Endothelial cell (in vitro differentiated cells): ENCODE data around the gene POC1A. TPM values are rescaled to one million over a fixed set of nuclear protein-coding genes. Genes with fewer than 3 reads are reported as not detected.

Experiments
- DNase-seq: peaks from one replicate; pipeline ENCODE4 v3.0.0; 2021; ENCODE audit warnings: low spot score
- H3K27ac Mint-ChIP-seq: one replicate; pipeline ENCODE4 v1.8.0; 2021; ENCODE audit warnings: mixed read lengths, inconsistent platforms; ENCODE audit not compliant: unreplicated experiment
- H3K27me3 Mint-ChIP-seq: one replicate; pipeline ENCODE4 v1.8.0; 2021; ENCODE audit warnings: mild to moderate bottlenecking, moderate library complexity, mixed read lengths, inconsistent platforms; ENCODE audit not compliant: unreplicated experiment
- H3K36me3 Mint-ChIP-seq: one replicate; pipeline ENCODE4 v1.8.0; 2021; ENCODE audit warnings: mild to moderate bottlenecking, low read depth, mixed read lengths, inconsistent platforms; ENCODE audit not compliant: unreplicated experiment
- H3K4me1 Mint-ChIP-seq: one replicate; pipeline ENCODE4 v1.8.0; 2021; ENCODE audit warnings: mild to moderate bottlenecking, mixed read lengths, inconsistent platforms; ENCODE audit not compliant: unreplicated experiment
- H3K4me3 Mint-ChIP-seq: one replicate; pipeline ENCODE4 v1.8.0; 2021; ENCODE audit warnings: mild to moderate bottlenecking, mixed read lengths, inconsistent platforms; ENCODE audit not compliant: unreplicated experiment
- H3K9me3 Mint-ChIP-seq: one replicate; pipeline ENCODE4 v1.8.0; 2021; ENCODE audit warnings: mixed read lengths, inconsistent platforms; ENCODE audit not compliant: unreplicated experiment
- total RNA-seq: library from RNA; stranded (reverse); fragmentation: NEBNext Ultra II Directional; extraction: Animal tissue kit (Norgen Biotek cat#: 25700); gene quantifications from one replicate; pipeline ENCODE4 v1.2.1, GENCODE V29; 2021; ENCODE audit not compliant: unreplicated experiment
- TF ChIP-seq, protein P1 (sequence below): fragments of 200-600 bp; sonication (generic); IDR thresholded peaks from one replicate; pipeline ENCODE4 v1.5.0; 2021; ENCODE audit warnings: antibody characterized with exemption; ENCODE audit not compliant: unreplicated experiment

POC1A gene
- total RNA-seq, 1 donor from 2014 or later = 7.5 TPM

DNA sequence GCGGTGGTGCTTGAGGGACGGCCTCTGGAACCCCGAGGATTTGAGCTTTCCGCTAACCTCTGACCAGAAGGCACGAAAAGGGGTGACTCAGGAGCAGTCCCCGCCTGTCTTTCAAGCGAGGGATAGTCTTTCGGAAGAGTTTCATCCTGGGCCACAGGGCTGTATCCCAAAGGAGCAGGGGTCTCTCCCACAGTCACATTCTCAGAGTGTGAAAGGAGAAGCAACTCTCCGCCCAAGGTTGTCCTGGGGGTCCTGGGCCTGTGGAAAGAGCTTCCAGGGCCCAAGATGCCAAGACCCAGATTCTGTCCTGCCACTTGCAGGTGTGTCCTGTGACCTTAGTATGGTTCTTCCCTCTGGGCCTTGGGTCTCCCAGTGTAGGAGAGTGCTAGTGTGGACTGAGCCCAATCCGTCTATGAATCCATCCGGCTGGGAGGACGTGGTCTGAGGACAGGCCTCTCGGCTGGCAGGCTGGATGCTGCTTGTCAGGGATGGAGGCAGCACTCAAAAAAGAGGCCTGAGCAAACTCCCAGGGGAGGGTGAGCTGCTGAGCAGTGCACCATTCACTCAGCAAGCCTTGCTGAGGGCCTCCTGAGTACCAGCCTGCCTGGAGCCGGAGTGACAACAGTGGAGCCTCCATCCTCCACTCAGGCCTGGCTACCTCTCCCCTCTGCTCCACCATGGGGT, 96.3 kb downstream of the POC1A start:
- Mint-ChIP-seq H3K4me1 (peaks cover 18% of the 10 kb centered on the region), H3K27ac (no peak overlapping the region), H3K4me3 (peak overlapping the region; percentile 65), H3K27me3 (peaks cover 14% of the 10 kb centered on the region), H3K36me3 (peaks cover 5% of the 10 kb centered on the region), H3K9me3 (no peaks in the 10 kb centered on the region)
- TF ChIP-seq, protein P1, sequence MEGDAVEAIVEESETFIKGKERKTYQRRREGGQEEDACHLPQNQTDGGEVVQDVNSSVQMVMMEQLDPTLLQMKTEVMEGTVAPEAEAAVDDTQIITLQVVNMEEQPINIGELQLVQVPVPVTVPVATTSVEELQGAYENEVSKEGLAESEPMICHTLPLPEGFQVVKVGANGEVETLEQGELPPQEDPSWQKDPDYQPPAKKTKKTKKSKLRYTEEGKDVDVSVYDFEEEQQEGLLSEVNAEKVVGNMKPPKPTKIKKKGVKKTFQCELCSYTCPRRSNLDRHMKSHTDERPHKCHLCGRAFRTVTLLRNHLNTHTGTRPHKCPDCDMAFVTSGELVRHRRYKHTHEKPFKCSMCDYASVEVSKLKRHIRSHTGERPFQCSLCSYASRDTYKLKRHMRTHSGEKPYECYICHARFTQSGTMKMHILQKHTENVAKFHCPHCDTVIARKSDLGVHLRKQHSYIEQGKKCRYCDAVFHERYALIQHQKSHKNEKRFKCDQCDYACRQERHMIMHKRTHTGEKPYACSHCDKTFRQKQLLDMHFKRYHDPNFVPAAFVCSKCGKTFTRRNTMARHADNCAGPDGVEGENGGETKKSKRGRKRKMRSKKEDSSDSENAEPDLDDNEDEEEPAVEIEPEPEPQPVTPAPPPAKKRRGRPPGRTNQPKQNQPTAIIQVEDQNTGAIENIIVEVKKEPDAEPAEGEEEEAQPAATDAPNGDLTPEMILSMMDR = no peak
- no peak for DNase-seq

DNA sequence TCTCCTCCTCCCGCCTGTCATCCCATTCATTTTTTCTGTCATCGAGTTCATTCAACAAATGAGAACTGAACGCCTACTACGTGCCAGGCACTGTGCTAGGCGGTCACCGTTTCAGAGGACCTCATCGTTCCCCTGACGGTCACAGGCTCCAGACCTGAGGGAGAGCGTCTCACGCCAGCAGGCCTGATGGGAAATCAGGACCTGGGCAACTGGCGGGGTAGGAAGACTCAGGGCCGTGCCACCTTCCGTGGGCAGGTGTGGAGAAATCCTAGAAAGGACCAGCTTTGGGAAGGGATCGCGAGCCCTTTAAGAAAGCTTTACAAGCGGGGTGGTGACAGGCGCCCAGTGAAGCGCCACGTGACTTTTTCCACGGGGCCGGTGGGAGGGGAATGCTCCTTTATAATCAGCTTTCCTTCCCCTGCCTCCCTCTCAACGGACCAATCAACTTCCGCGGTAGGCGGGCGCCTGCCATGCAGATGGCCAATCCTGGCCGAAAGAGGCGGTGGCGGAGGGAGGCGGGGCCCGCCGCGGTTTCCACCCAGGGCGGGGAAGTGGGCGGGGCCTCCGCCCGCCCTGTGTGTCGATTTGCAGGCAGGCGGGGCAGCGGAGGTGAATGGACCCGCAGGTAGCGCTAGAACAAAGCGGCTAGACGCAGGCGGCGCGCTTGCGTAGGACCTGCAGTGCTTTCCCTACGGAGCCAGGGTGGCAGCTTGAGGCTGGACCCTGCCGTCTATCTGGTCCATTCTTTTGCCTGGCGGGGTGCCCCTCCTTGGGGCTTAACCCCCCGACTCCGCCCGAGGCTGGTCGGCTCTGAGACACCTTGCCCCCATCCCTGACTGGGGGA, 97.0 kb downstream of the POC1A start:
- Mint-ChIP-seq H3K4me3 (peak overlapping the region; percentile 92), H3K9me3 (no peaks in the 10 kb centered on the region), H3K36me3 (peaks cover 5% of the 10 kb centered on the region), H3K4me1 (peaks cover 26% of the 10 kb centered on the region), H3K27me3 (peaks cover 14% of the 10 kb centered on the region), H3K27ac (peak overlapping the region; percentile 32)
- peak; percentile 97 for DNase-seq
- TF ChIP-seq, protein P1 = no peak

DNA sequence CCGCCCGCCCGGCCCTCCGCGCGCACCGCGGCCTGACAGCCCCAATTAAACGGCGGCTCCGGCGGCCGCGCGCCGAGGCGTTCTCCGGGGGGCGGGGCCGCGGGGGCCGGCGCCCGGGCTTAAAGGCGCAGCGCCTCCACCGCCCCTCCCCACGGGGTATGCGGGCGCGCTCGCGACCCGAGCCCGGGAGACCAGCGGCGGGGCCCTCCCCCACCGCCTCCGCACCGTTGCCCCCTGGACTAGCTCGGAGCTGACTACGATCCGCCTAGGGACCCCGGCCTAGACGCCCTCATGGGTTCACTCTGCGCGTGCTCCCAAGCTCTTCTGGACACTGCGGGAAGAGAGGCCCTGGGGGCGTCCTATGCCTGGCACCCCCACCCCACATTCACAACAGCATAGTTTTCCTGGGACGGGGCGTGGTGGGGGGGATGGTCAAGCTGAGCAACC, 97.7 kb downstream of the POC1A start, which contains the start of gene DUSP7:
TSS of gene DUSP7 (minus strand) at position 51 of the 447 bp plus-strand sequence. CDS start 205 bp downstream, outside the sequence.
- peak; percentile 67 for DNase-seq
- Mint-ChIP-seq H3K27ac (peak within 1 kb of the TSS; percentile 32), H3K9me3 (no peaks in the 10 kb centered on the region), H3K4me3 (peak within 1 kb of the TSS; percentile 92), H3K36me3 (peaks cover 5% of the 10 kb centered on the region), H3K4me1 (peaks cover 32% of the 10 kb centered on the region), H3K27me3 (peaks cover 17% of the 10 kb centered on the region)
- TF ChIP-seq, protein P1 = no peak

DNA sequence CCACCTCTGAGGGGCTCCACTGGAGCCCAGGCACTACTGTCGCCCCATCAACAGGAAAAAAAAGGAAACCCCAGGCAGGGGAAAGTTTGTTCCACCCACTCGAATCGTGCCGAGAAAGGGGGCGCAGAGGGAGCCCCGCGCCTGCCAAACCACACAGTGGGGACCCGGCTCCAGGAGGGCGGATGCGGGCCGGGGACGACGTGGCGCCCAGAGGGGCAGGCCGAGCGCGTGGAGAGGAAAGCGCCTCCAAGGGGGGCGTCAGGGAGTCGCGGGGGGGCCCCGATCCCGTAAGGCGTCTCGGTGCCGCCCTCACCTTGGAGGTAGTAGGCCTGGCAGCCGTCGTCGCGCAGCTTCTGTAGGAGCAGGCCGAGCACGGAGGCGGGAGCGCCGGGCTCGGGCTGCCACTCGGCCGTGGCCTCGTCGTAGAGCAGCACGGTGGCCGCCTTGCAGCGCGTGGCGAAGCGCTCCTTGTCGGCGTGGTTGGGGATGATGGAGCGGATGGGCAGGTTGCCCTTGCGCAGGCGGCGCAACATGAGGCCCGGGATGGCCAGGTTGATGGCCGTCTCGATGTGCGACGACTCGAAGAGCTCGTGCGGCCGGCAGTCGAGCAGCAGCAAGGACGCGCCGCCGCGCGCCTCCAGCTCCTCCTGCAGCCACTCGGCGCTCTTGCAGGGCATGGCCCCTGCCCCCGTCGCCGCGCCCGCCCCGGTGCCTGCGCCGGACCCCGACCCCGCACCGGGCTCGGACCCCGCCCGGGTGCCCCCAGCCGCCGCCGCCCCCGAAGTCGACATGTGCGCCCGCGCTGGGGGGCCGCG, 98.5 kb downstream of the POC1A start:
- Mint-ChIP-seq H3K36me3 (peaks cover 5% of the 10 kb centered on the region), H3K27me3 (peaks cover 19% of the 10 kb centered on the region), H3K9me3 (no peaks in the 10 kb centered on the region), H3K27ac (no peak overlapping the region), H3K4me3 (peak overlapping the region; percentile 90), H3K4me1 (peaks cover 32% of the 10 kb centered on the region)
- DNase-seq = peak; percentile 64
- TF ChIP-seq, protein P1 = no peak
